Measurements from ENCODE around the gene SEC22C.

DNA sequence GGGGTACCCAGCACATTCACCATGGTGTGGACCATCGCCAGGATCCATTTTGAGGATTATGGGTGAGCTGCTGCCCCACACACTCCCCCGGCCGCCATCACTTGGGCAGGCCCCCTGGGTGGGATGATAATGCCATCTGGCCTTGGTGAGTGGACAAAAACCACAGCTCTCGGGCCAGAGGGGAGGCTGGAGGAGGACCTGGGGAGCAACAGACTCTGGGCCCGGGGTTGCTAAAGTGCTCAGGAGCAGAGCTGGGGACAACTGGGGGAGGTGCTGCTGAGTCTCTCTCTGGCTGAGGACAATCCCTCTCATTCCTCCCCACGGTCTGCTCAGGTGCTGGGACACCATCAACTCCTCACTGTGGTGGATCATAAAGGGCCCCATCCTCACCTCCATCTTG lies 50.3 kb downstream of the SEC22C start:
- TF ChIP-seq POLR2AphosphoS5 (IDR thresholded peaks at IDR 0.05; ENCODE audit: low read depth, low read length) = no peak
- TF ChIP-seq, protein P1, sequence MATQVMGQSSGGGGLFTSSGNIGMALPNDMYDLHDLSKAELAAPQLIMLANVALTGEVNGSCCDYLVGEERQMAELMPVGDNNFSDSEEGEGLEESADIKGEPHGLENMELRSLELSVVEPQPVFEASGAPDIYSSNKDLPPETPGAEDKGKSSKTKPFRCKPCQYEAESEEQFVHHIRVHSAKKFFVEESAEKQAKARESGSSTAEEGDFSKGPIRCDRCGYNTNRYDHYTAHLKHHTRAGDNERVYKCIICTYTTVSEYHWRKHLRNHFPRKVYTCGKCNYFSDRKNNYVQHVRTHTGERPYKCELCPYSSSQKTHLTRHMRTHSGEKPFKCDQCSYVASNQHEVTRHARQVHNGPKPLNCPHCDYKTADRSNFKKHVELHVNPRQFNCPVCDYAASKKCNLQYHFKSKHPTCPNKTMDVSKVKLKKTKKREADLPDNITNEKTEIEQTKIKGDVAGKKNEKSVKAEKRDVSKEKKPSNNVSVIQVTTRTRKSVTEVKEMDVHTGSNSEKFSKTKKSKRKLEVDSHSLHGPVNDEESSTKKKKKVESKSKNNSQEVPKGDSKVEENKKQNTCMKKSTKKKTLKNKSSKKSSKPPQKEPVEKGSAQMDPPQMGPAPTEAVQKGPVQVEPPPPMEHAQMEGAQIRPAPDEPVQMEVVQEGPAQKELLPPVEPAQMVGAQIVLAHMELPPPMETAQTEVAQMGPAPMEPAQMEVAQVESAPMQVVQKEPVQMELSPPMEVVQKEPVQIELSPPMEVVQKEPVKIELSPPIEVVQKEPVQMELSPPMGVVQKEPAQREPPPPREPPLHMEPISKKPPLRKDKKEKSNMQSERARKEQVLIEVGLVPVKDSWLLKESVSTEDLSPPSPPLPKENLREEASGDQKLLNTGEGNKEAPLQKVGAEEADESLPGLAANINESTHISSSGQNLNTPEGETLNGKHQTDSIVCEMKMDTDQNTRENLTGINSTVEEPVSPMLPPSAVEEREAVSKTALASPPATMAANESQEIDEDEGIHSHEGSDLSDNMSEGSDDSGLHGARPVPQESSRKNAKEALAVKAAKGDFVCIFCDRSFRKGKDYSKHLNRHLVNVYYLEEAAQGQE (IDR thresholded peaks at IDR 0.05; ENCODE audit: low read depth, low read length) = no peak
- no peak for TF ChIP-seq EZH2phosphoT487 (IDR thresholded peaks at IDR 0.05; ENCODE audit: borderline replicate concordance, low read depth)
- TF ChIP-seq CTCF (IDR thresholded peaks at IDR 0.05) = no peak
- TF ChIP-seq YY1 (IDR thresholded peaks at IDR 0.05; ENCODE audit: low read depth) = no peak
- TF ChIP-seq NRF1 (IDR thresholded peaks at IDR 0.05; ENCODE audit: low read depth, low read length) = no peak
- no peak for TF ChIP-seq EP300 (IDR thresholded peaks at IDR 0.05; ENCODE audit: borderline replicate concordance in 1 of 2, low read depth in 1 of 2, low read length in 1 of 2)
- TF ChIP-seq, protein P2, sequence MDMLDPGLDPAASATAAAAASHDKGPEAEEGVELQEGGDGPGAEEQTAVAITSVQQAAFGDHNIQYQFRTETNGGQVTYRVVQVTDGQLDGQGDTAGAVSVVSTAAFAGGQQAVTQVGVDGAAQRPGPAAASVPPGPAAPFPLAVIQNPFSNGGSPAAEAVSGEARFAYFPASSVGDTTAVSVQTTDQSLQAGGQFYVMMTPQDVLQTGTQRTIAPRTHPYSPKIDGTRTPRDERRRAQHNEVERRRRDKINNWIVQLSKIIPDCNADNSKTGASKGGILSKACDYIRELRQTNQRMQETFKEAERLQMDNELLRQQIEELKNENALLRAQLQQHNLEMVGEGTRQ (IDR thresholded peaks at IDR 0.05; ENCODE audit: borderline replicate concordance, low read depth, low read length) = no peak
- TF ChIP-seq RAD21 (IDR thresholded peaks at IDR 0.05; ENCODE audit: low read length) = no peak

Measured in SK-N-SH (cell line).